Aorta (tissue), 5 donors: ENCODE results near the gene ZNF566. TPM values are rescaled to one million over a fixed set of nuclear protein-coding genes. Genes with fewer than 3 reads are reported as not detected.
"Not testable (repeated sequence)": the region's sequence is repeated elsewhere in the genome, so short reads cannot be mapped to it uniquely, and the experiment has no call there.

Experiments
- ATAC-seq: fragments of 200-7000 bp; cut with Tn5 transposase; one replicate; pipeline ENCODE4 v1.9.1; 2022; ENCODE audit warnings: moderate library complexity; ENCODE audit not compliant: low FRiP score
- DNase-seq, 2 donors: peaks; one replicate each; pipeline ENCODE4 v3.0.0-alpha.2; 2020
- H3K27ac ChIP-seq, 2 donors: one replicate each; pipeline ENCODE4 v1.5.1; 2013; ENCODE audit warnings: low read length in 2 of 2, mild to moderate bottlenecking in 2 of 2, moderate library complexity in 2 of 2, control low read depth in 1 of 2, inconsistent platforms in 1 of 2, low read depth in 1 of 2
- H3K27me3 ChIP-seq, 2 donors: one replicate each; pipeline ENCODE4 v1.6.1; 2013; ENCODE audit warnings: control low read depth in 1 of 2, low read length in 1 of 2, mild to moderate bottlenecking in 1 of 2, moderate library complexity in 1 of 2; ENCODE audit not compliant: insufficient read depth in 2 of 2, control insufficient read depth in 1 of 2
- H3K36me3 ChIP-seq, 2 donors: one replicate each; pipeline ENCODE4 v1.6.1; 2013; ENCODE audit warnings: control low read depth in 1 of 2, low read length in 1 of 2, mild to moderate bottlenecking in 1 of 2; ENCODE audit not compliant: insufficient read depth in 2 of 2, control insufficient read depth in 1 of 2
- H3K4me1 ChIP-seq, 2 donors: one replicate each; pipeline ENCODE4 v1.6.1; 2013; ENCODE audit warnings: low read length in 2 of 2, control low read depth in 1 of 2, mild to moderate bottlenecking in 1 of 2, moderate library complexity in 1 of 2; ENCODE audit not compliant: insufficient read depth in 2 of 2, control insufficient read depth in 1 of 2
- H3K4me3 ChIP-seq, 2 donors: one replicate each; pipeline ENCODE4 v1.5.1; 2013; ENCODE audit warnings: low read length in 2 of 2, control low read depth in 1 of 2, mild to moderate bottlenecking in 1 of 2
- H3K9me3 ChIP-seq: one replicate; pipeline ENCODE4 v1.6.1; 2013; ENCODE audit warnings: mild to moderate bottlenecking, low read length; ENCODE audit not compliant: control insufficient read depth
- WGBS, 2 donors: extraction: QIAGEN DNeasy Blood & Tissue Kit; methylation state at CpG; one replicate each; pipeline ENCODE4 v1.1.7; 2013; 5-methylcytosine and 5-hydroxymethylcytosine counted together
- intact Hi-C, 2 donors: fragments of 100-400 bp; cut with DNase I; formaldehyde crosslinking; loops; one replicate each; pipeline versions ENCODE4 v1.14.2 to v1.15.0; 2022
- polyA plus RNA-seq, 2 donors: library from polyadenylated mRNA; stranded (reverse); fragments of 200-250 nt; gene quantifications; one replicate each; pipeline ENCODE4 v1.2.3, GENCODE V29; 2013
- total RNA-seq, 2 donors: library from RNA; stranded (reverse); fragmentation: NEBNext Ultra II Directional; extraction: Animal tissue kit (Norgen Biotek cat#: 25700); gene quantifications; one replicate each; pipeline ENCODE4 v1.2.1, GENCODE V29; 2021
- donor health status: healthy with polysubstance abuse.
- donor health status: Bipolar disorder and iron deficiency.
- donor health status: DM: no; HTN: no; CAD: no.
- donor health status: DM: no; HTN: no; CAD: no.
- donor health status: DM: yes; HTN: yes; CAD: no.

The ZNF566 gene
- total and polyA plus RNA-seq, 4 donors = 8.0 to 16.5 (median 11.8) TPM

GRCh38 chr19:36514012-36514612, 24.8 kb upstream of the ZNF566 start:
- 96 to 99% methylated on average over 2 of the region's 2 CpGs for WGBS, 2 donors
- Histone ChIP-seq H3K27me3 (no peaks in the 10 kb centered on the region), H3K9me3 (peaks cover 25% of the 10 kb centered on the region), H3K4me1 (no peaks in the 10 kb centered on the region), H3K4me3 (peak overlapping the region; percentile 14 to 16), H3K36me3 (peaks cover 21 to 22% of the 10 kb centered on the region in 2 donors), H3K27ac (no peak overlapping the region)
- intact Hi-C loops = no loop called here
- no peak for ATAC-seq
- DNase-seq = no peak

- Histone ChIP-seq H3K4me1 (no peaks in the 10 kb centered on the region), H3K27me3 (no peaks in the 10 kb centered on the region), H3K27ac (no peak overlapping the region), H3K4me3 (no peak overlapping the region), H3K36me3 (no peaks in the 10 kb centered on the region), H3K9me3 (peaks cover 14% of the 10 kb centered on the region)
- intact Hi-C loops = no loop called here
- WGBS, 2 donors = 89 to 93% methylated on average over 3 of the region's 3 CpGs
- no peak for ATAC-seq
- DNase-seq = no peak
These were observed 19.0 kb upstream of the ZNF566 start for GRCh38 chr19:36508325-36508724.

- intact Hi-C loops = no loop called here
- Histone ChIP-seq H3K36me3 (no peaks in the 10 kb centered on the region), H3K27me3 (no peaks in the 10 kb centered on the region), H3K27ac (no peak overlapping the region), H3K4me3 (no peak overlapping the region), H3K9me3 (peaks cover 16% of the 10 kb centered on the region), H3K4me1 (no peaks in the 10 kb centered on the region)
- ATAC-seq = no peak
- no peak for DNase-seq
- 93% methylated on average over 5 of the region's 5 CpGs for WGBS, 2 donors
These were observed 12.6 kb upstream of the ZNF566 start for GRCh38 chr19:36501973-36502372.

GRCh38 chr19:36497001-36497400, 7.6 kb upstream of the ZNF566 start:
- H3K4me3 ChIP-seq = no peak overlapping the region
- H3K9me3 ChIP-seq = peaks cover 2% of the 10 kb centered on the region
- intact Hi-C loops = loop anchor here in 1 of 2 donors (10.0 kb wide), 1 partner anchor 282 kb away; the partner anchor contains the start of genes ZNF146 and ZNF565
- H3K27ac ChIP-seq = no peak overlapping the region
- WGBS, 2 donors = 88 to 91% methylated on average over 17 of the region's 17 CpGs
- H3K4me1 ChIP-seq = no peaks in the 10 kb centered on the region
- DNase-seq (no peak), ATAC-seq (no peak)
- H3K36me3 ChIP-seq = no peaks in the 10 kb centered on the region
- H3K27me3 ChIP-seq = no peaks in the 10 kb centered on the region

GRCh38 chr19:36492689-36493453, 3.5 kb upstream of the ZNF566 start:
- DNase-seq = peak; percentile 61 to 76
- not testable (repeated sequence) for H3K4me3 ChIP-seq, H3K27ac ChIP-seq, ATAC-seq, H3K9me3 ChIP-seq, H3K36me3 ChIP-seq, H3K4me1 ChIP-seq, H3K27me3 ChIP-seq
- intact Hi-C loops = loop anchor here in 1 of 2 donors (10.0 kb wide), 1 partner anchor 278 kb away; the partner anchor contains the start of genes ZNF146 and ZNF565
- WGBS, 2 donors = 63 to 65% methylated on average over 18 of the region's 18 CpGs

GRCh38 chr19:36490846-36491245, 1.5 kb upstream of the ZNF566 start:
- DNase-seq, H3K4me3 ChIP-seq, H3K36me3 ChIP-seq, H3K27me3 ChIP-seq, H3K9me3 ChIP-seq, H3K27ac ChIP-seq, H3K4me1 ChIP-seq, ATAC-seq: not testable (repeated sequence)
- 86 to 94% methylated on average over 24 to 29 of the region's 29 CpGs for WGBS, 2 donors
- intact Hi-C loops = loop anchor here in 1 of 2 donors (10.0 kb wide), 1 partner anchor 276 kb away; the partner anchor contains the start of genes ZNF146 and ZNF565

GRCh38 chr19:36489920-36490415, 607 bp upstream of the ZNF566 start:
- H3K27me3 ChIP-seq = no peaks in the 10 kb centered on the region
- DNase-seq (peak in 1 of 2 donors; percentile 86), ATAC-seq (peak; percentile 92)
- peak overlapping the region in 1 of 2 donors; percentile 45 for H3K27ac ChIP-seq
- intact Hi-C loops = loop anchor here (5.0 to 10.0 kb wide), 2 partner anchors 68 to 275 kb away; partner anchors contain the start of genes ZNF146 (in 1 of the 2) and ZNF565 (in 1 of the 2)
- peak overlapping the region; percentile 20 to 84 for H3K4me3 ChIP-seq
- no peaks in the 10 kb centered on the region for H3K36me3 ChIP-seq
- no peaks in the 10 kb centered on the region for H3K4me1 ChIP-seq
- H3K9me3 ChIP-seq = no peaks in the 10 kb centered on the region
- WGBS, 2 donors = 3 to 5% methylated on average over 15 of the region's 15 CpGs

- DNase-seq = no peak
- Histone ChIP-seq H3K9me3 (no peaks in the 10 kb centered on the region), H3K4me3 (peak overlapping the region; percentile 77 to 84), H3K27me3 (no peaks in the 10 kb centered on the region), H3K4me1 (no peaks in the 10 kb centered on the region), H3K36me3 (no peaks in the 10 kb centered on the region), H3K27ac (peak overlapping the region in 1 of 2 donors; percentile 67)
- peak; percentile 46 for ATAC-seq
- intact Hi-C loops = loop anchor here in 1 of 2 donors (5.0 kb wide), 1 partner anchor 66 kb away; no protein-coding TSS in a partner anchor
- 0% methylated on average over 11 of the region's 11 CpGs for WGBS, 2 donors
These were observed 579 bp downstream of the ZNF566 start for GRCh38 chr19:36488846-36489117.
